GM19043 (cell line): ENCODE results near the gene LRRC15.

Experiments used
- ATAC-seq: cut with Tn5 transposase; IDR thresholded peaks from one replicate; pipeline ENCODE4 v1.9.1; 2021; ENCODE audit warnings: low read depth; ENCODE audit not compliant: unreplicated experiment

LRRC15 gene

DNA sequence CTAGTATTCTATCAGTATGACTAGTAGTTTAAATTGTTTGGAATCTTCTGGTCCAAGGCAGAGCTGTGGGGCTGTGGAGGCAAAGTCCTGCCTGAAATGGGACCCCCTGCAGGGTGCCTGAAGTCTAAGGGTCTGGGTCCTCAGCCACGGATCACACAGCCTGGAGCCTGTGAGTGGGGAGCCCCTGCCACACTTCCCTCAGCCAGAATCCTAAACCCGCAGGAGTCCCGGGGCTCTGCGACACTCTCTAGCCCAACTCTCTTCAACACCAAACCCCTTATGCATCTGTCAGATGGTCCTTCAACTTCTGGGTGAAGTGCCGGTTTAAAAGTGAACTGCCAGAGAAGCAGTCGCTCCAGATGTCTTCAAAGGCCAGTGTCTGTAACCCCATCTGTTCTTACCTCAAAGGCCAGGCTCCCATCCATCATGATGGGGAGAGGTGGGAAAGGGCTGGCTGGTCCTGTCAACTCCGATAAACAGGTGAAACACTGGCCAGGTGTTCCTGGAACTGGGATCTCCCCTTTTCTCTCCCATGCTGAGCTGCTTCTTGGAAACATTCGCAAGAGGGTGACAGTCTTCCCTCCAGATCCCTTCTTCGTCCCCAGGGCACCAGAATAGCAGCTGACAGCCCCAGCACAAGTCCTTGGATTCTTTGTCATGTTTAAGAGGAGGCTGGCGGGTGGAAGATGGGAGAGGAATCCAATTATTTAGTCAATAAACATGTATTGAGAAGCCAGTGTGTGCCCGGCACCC is 64.0 kb downstream of the LRRC15 start:
- no peak for ATAC-seq
